H1 (cell line): Measurements from ENCODE around the gene PLIN4. TPM values are rescaled to one million over a fixed set of nuclear protein-coding genes. Genes with fewer than 3 reads are reported as not detected.

Experiments
- CTCF ChIA-PET: fragments of 300-600 bp; sonication (Branson Sonifier 250); formaldehyde crosslinking; loops from one replicate; lab custom pipeline; 2021; ENCODE audit not compliant: partially characterized antibody; lab: Charles Lee
- POLR2A ChIA-PET: fragments of 300-600 bp; sonication (Branson Sonifier 250); formaldehyde crosslinking; loops from one replicate; lab custom pipeline; 2021; ENCODE audit warnings: inconsistent platforms; ENCODE audit not compliant: partially characterized antibody; lab: Charles Lee
- DNase-seq, 2 experiments: peaks; one replicate each; pipeline versions ENCODE4 v3.0.0 to v3.0.0-alpha.2; 2010 to 2022; ENCODE audit warnings: low spot score in 2 of 2, low read depth in 1 of 2, mixed read lengths in 1 of 2
- FAIRE-seq: peaks from 2 replicates; lab custom pipeline; 2011; peaks lifted over from hg19 to GRCh38; lab: Jason Lieb, UNC
- H2AFZ ChIP-seq: 2 replicates; pipeline ENCODE4 v1.8.1; 2012; ENCODE audit warnings: low read length, inconsistent platforms
- H2AK5ac ChIP-seq: 2 replicates; pipeline ENCODE4 v1.6.1; 2013; ENCODE audit warnings: low read depth, low read length
- H2BK120ac ChIP-seq: replicated peaks from 2 replicates; pipeline ENCODE3; 2013; ENCODE audit warnings: low read depth, low read length, inconsistent platforms
- H2BK12ac ChIP-seq: 2 replicates; pipeline ENCODE4 v1.6.1; 2013; ENCODE audit warnings: low read depth, low read length
- H2BK15ac ChIP-seq: 2 replicates; pipeline ENCODE4 v1.6.1; 2013; ENCODE audit warnings: low read length
- H2BK20ac ChIP-seq: 2 replicates; pipeline ENCODE4 v1.6.1; 2013; ENCODE audit warnings: low read length
- H2BK5ac ChIP-seq: 2 replicates; pipeline ENCODE4 v1.6.1; 2013; ENCODE audit warnings: low read depth, low read length
- H3K14ac ChIP-seq: 2 replicates; pipeline ENCODE4 v1.6.1; 2013; ENCODE audit warnings: inconsistent platforms; ENCODE audit not compliant: insufficient read length
- H3K18ac ChIP-seq: 2 replicates; pipeline ENCODE4 v1.6.1; 2013; ENCODE audit warnings: low read length; ENCODE audit errors: extremely low read depth
- H3K23ac ChIP-seq: 2 replicates; pipeline ENCODE4 v1.6.1; 2013; ENCODE audit warnings: inconsistent platforms; ENCODE audit not compliant: insufficient read length
- H3K23me2 ChIP-seq: 2 replicates; pipeline ENCODE4 v1.6.1; 2013; ENCODE audit warnings: low read depth, low read length
- H3K27ac ChIP-seq: 2 replicates; pipeline ENCODE4 v1.6.1; 2011; ENCODE audit warnings: low read depth, low read length, inconsistent platforms
- H3K27me3 ChIP-seq, 4 experiments: replicated peaks in 1 of 4; 1 replicate in 1 of 4; 2 replicates in 3 of 4; pipeline versions ENCODE4 v1.6.1 to v1.8.1; 2011 to 2013; ENCODE audit warnings: low read length in 3 of 4, mild to moderate bottlenecking in 3 of 4, inconsistent platforms in 2 of 4, mixed read lengths in 2 of 4, moderate library complexity in 1 of 4; ENCODE audit not compliant: control insufficient read depth in 3 of 4, insufficient read depth in 3 of 4; ENCODE audit errors: extremely low read depth in 1 of 4
- H3K36me3 ChIP-seq, 4 experiments: 2 replicates each; pipeline versions ENCODE4 v1.6.1 to v1.8.1; 2011 to 2013; ENCODE audit warnings: mild to moderate bottlenecking in 4 of 4, low read length in 3 of 4, moderate library complexity in 2 of 4, control low read depth in 1 of 4, inconsistent platforms in 1 of 4; ENCODE audit not compliant: insufficient read depth in 4 of 4, control insufficient read depth in 2 of 4
- H3K4ac ChIP-seq: replicated peaks from 2 replicates; pipeline ENCODE3; 2013; ENCODE audit warnings: low read length, low read depth, mixed read lengths, inconsistent platforms; ENCODE audit not compliant: insufficient read length
- H3K4me1 ChIP-seq, 4 experiments: replicated peaks in 1 of 4; 1 replicate in 1 of 4; 2 replicates in 3 of 4; pipeline versions ENCODE4 v1.6.1 to v1.8.1; 2011 to 2013; ENCODE audit warnings: low read length in 3 of 4, inconsistent platforms in 2 of 4, mixed read lengths in 1 of 4; ENCODE audit not compliant: insufficient read depth in 4 of 4, control insufficient read depth in 3 of 4
- H3K4me2 ChIP-seq, 2 experiments: 2 replicates each; pipeline versions ENCODE4 v1.6.1 to v1.8.1; 2011 to 2013; ENCODE audit warnings: low read depth in 2 of 2, low read length in 2 of 2, control low read depth in 1 of 2, inconsistent platforms in 1 of 2, mild to moderate bottlenecking in 1 of 2; ENCODE audit not compliant: insufficient read depth in 1 of 2
- H3K4me3 ChIP-seq, 4 experiments: fragments of 200-600, 300-600 bp in 1 of 4; sonication (generic), shearing (Covaris generic), sonication (Bioruptor Twin) in 1 of 4; 2 replicates each; pipeline versions ENCODE4 v1.5.1 to v1.8.1; 2011 to 2016; ENCODE audit warnings: low read length in 4 of 4, low read depth in 3 of 4, control low read depth in 2 of 4, inconsistent platforms in 2 of 4, mild to moderate bottlenecking in 2 of 4, mixed read lengths in 1 of 4, moderate library complexity in 1 of 4; ENCODE audit not compliant: insufficient read depth in 2 of 4; ENCODE audit errors: extremely low read depth in 1 of 4
- H3K56ac ChIP-seq: replicated peaks from 2 replicates; pipeline ENCODE3; 2013; ENCODE audit warnings: low read depth, mild to moderate bottlenecking, mixed read lengths, low read length, inconsistent platforms; ENCODE audit not compliant: insufficient read length
- H3K79me1 ChIP-seq: 2 replicates; pipeline ENCODE4 v1.6.1; 2013; ENCODE audit warnings: low read depth, low read length, control low read depth
- H3K79me2 ChIP-seq, 2 experiments: 2 replicates each; pipeline versions ENCODE4 v1.6.1 to v1.8.1; 2012 to 2013; ENCODE audit warnings: low read length in 2 of 2, mild to moderate bottlenecking in 2 of 2, inconsistent platforms in 1 of 2; ENCODE audit not compliant: insufficient read depth in 2 of 2, control insufficient read depth in 1 of 2
- H3K9ac ChIP-seq, 4 experiments: replicated peaks in 1 of 4; 1 replicate in 1 of 4; 2 replicates in 3 of 4; pipeline versions ENCODE4 v1.6.1 to v1.8.1; 2011 to 2013; ENCODE audit warnings: low read depth in 3 of 4, low read length in 3 of 4, control low read depth in 2 of 4, mild to moderate bottlenecking in 2 of 4, moderate library complexity in 2 of 4, inconsistent platforms in 1 of 4; ENCODE audit errors: extremely low read depth in 1 of 4
- H3K9me3 ChIP-seq, 2 experiments: 2 replicates each; pipeline versions ENCODE4 v1.6.1 to v1.8.1; 2012 to 2013; ENCODE audit warnings: mild to moderate bottlenecking in 2 of 2, moderate library complexity in 2 of 2, control low read depth in 1 of 2, inconsistent platforms in 1 of 2, low read depth in 1 of 2, low read length in 1 of 2, mixed read lengths in 1 of 2; ENCODE audit not compliant: insufficient read depth in 2 of 2
- H4K20me1 ChIP-seq, 2 experiments: replicated peaks in 1 of 2; 2 replicates each; pipeline versions ENCODE3 to v1.8.1; 2011 to 2013; ENCODE audit warnings: inconsistent platforms in 2 of 2, low read length in 2 of 2, mild to moderate bottlenecking in 1 of 2; ENCODE audit not compliant: insufficient read depth in 2 of 2, control insufficient read depth in 1 of 2
- H4K5ac ChIP-seq: 2 replicates; pipeline ENCODE4 v1.6.1; 2013; ENCODE audit warnings: low read length, low read depth, mixed read lengths, inconsistent platforms; ENCODE audit not compliant: insufficient read length
- H4K8ac ChIP-seq: 2 replicates; pipeline ENCODE4 v1.8.0; 2013; ENCODE audit warnings: mild to moderate bottlenecking, moderate library complexity, low read length, inconsistent platforms; ENCODE audit not compliant: insufficient read depth; ENCODE audit errors: extremely low read depth
- H4K91ac ChIP-seq: replicated peaks from 2 replicates; pipeline ENCODE3; 2013; ENCODE audit warnings: low read length, mixed read lengths, inconsistent platforms; ENCODE audit not compliant: insufficient read length
- ATF2 ChIP-seq: IDR thresholded peaks from 2 replicates; pipeline ENCODE4 v1.6.1; 2012; ENCODE audit warnings: low read length, inconsistent platforms
- BRCA1 ChIP-seq: IDR thresholded peaks from 2 replicates; pipeline ENCODE4 v1.6.1; 2012; ENCODE audit warnings: low read depth, low read length, improper control_type of control experiment
- CEBPB ChIP-seq: IDR thresholded peaks from 2 replicates; pipeline ENCODE4 v1.6.1; 2012; ENCODE audit warnings: low read depth, low read length
- EZH2 ChIP-seq: fragments of 200-600 bp; sonication (generic); IDR thresholded peaks from 2 replicates; pipeline ENCODE4 v1.7.1; 2012; ENCODE audit warnings: low read depth, mild to moderate bottlenecking, moderate library complexity, low read length, inconsistent platforms; ENCODE audit not compliant: severe bottlenecking
- HDAC2 ChIP-seq, 2 experiments: fragments of 300-600 bp in 1 of 2; sonication (generic) in 1 of 2; IDR thresholded peaks; 2 replicates each; pipeline ENCODE4 v1.6.1; 2011 to 2012; ENCODE audit warnings: low read depth in 2 of 2, low read length in 2 of 2, mild to moderate bottlenecking in 2 of 2, moderate library complexity in 2 of 2, borderline replicate concordance in 1 of 2, inconsistent platforms in 1 of 2
- JUND ChIP-seq: IDR thresholded peaks from 2 replicates; pipeline ENCODE4 v1.6.1; 2011; ENCODE audit warnings: mild to moderate bottlenecking, improper control_type of control experiment, low read length
- POU5F1 ChIP-seq: IDR thresholded peaks from 2 replicates; pipeline ENCODE4 v1.6.1; 2011; ENCODE audit warnings: low read depth, mild to moderate bottlenecking, low read length, moderate library complexity
- RXRA ChIP-seq: IDR thresholded peaks from 2 replicates; pipeline ENCODE4 v1.6.1; 2011; ENCODE audit warnings: low read depth, mild to moderate bottlenecking, low read length, moderate library complexity; ENCODE audit not compliant: insufficient read depth
- SIN3A ChIP-seq, 2 experiments: IDR thresholded peaks in 1 of 2; conservative IDR thresholded peaks in 1 of 2; 2 replicates each; pipeline ENCODE4 v1.6.1; 2011 to 2012; ENCODE audit warnings: low read length in 2 of 2, improper control_type of control experiment in 1 of 2, low read depth in 1 of 2, mild to moderate bottlenecking in 1 of 2
- TCF12 ChIP-seq: IDR thresholded peaks from 2 replicates; pipeline ENCODE4 v1.6.1; 2011; ENCODE audit warnings: low read depth, mild to moderate bottlenecking, low read length
- WGBS, 2 experiments: shearing (Covaris generic) in 1 of 2; methylation state at CpG; one replicate each; pipeline versions ENCODE4 v1.1.6 to v1.1.7; 2013 to 2015; ENCODE audit warnings: low lambda C conversion rate in 2 of 2, mixed read lengths in 2 of 2, inconsistent platforms in 1 of 2, low coverage in 1 of 2, missing lambda C conversion rate in 1 of 2; ENCODE audit not compliant: insufficient replicate concordance in 2 of 2, insufficient coverage in 1 of 2, insufficient read length in 1 of 2; ENCODE audit errors: extremely low coverage in 1 of 2, missing lambda C conversion rate in 1 of 2; 5-methylcytosine and 5-hydroxymethylcytosine counted together
- polyA plus RNA-seq, 7 experiments: library from polyadenylated mRNA; depleted of rRNA in 3 of 7; stranded (reverse) in 5 of 7; unstranded in 2 of 7; fragments of >200 nt in 5 of 7; fragments of 200-250 nt in 2 of 7; gene quantifications; 1 replicate in 5 of 7; 2 replicates in 1 of 7; 4 replicates in 1 of 7; pipeline versions ENCODE4 v1.2.1 to v1.2.3, GENCODE V29; 2011 to 2013; ENCODE audit warnings: missing spikeins in 2 of 7, mixed read lengths in 2 of 7
- total RNA-seq: library from RNA; stranded (reverse); fragmentation: NEBNext Ultra II Directional; extraction: Animal tissue kit (Norgen Biotek cat#: 25700); gene quantifications from 2 replicates; pipeline ENCODE4 v1.2.1, GENCODE V29; 2021

The PLIN4 gene
- total and polyA plus RNA-seq, 2 of the 8 experiments (the other 6 are each of a cell fraction or from before 2014, with no cell fraction given), result 0.35 to 0.45 TPM

DNA sequence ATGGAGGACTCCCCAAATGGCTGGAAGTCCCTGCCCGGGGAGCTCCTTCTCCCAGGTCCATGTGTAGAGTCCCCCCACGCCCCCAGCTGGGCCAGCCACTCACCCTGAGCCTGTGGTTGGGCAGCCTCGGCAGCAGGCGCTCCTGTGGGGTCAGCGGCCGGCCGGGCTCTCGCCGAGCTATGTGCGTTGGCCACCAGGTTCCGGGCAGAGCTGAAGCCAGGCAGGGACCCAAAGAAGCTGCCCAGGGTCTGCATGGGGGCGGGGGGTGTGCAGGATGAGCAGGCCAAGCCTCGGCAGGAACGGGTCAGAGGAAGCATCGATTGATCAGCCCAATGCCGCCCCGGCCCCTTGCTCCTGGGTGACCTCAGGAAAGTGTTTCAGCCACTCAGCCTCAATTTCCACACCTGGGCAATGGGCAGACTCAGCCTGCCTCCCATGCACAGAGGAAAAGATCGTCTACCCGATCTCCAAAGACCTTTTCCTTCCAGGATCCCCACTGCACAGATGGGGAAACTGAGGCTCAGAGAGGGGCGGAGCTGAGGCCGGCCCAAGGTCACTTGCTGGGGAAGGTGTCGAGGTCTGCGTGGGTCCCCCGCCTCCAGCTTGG is 732 bp downstream of the PLIN4 start:
- no peaks in the 10 kb centered on the region for H4K20me1 ChIP-seq
- no peak overlapping the region for H3K27ac ChIP-seq
- H2AK5ac ChIP-seq, result no peak overlapping the region
- no peak overlapping the region for H3K18ac ChIP-seq
- peaks cover 2 to 35% (median 25%) of the 10 kb centered on the region in 4 experiments; a peak in 6 of 7 replicates for H3K27me3 ChIP-seq
- no peak overlapping the region for H4K8ac ChIP-seq
- H3K23me2 ChIP-seq, result no peaks in the 10 kb centered on the region
- H3K9me3 ChIP-seq, result no peaks in the 10 kb centered on the region
- H3K79me2 ChIP-seq, result no peaks in the 10 kb centered on the region
- DNase-seq, result no peak
- H2BK12ac ChIP-seq, result no peak overlapping the region
- no peak overlapping the region for H2BK20ac ChIP-seq
- H3K4me1 ChIP-seq, result peaks cover 0 to 3% (median under 1%) of the 10 kb centered on the region in 4 experiments; a peak in 2 of 7 replicates
- no peak overlapping the region for H2BK15ac ChIP-seq
- no peak overlapping the region for H4K91ac ChIP-seq
- H3K4me2 ChIP-seq, result no peak overlapping the region
- no peak overlapping the region for H3K14ac ChIP-seq
- no peak overlapping the region for H2AFZ ChIP-seq
- no peak overlapping the region for H2BK5ac ChIP-seq
- no peak for FAIRE-seq
- H3K23ac ChIP-seq, result no peak overlapping the region
- H3K4ac ChIP-seq, result no peak overlapping the region
- 89% methylated on average over 19 of the region's 24 CpGs; no CpG with 5 or more reads in 1 of the 2 experiments for WGBS, 2 experiments
- H3K9ac ChIP-seq, result no peak overlapping the region
- no peaks in the 10 kb centered on the region for H3K36me3 ChIP-seq
- POLR2A ChIA-PET, result interaction anchor here (0.6 to 3.9 kb wide), 12 partner anchors 7 to 108 kb away, joined by 3 to 27 read pairs (median 4); partner anchors contain the start of genes LRG1 and PLIN5
- H4K5ac ChIP-seq, result no peak overlapping the region
- no peak overlapping the region for H3K4me3 ChIP-seq
- no peaks in the 10 kb centered on the region for H3K79me1 ChIP-seq
- CTCF ChIA-PET, result interaction anchor here (0.7 to 5.8 kb wide), 10 partner anchors 9 to 118 kb away, joined by 3 to 62 read pairs (median 3); partner anchors contain the start of genes PLIN5 and SEMA6B
- H3K56ac ChIP-seq, result no peak overlapping the region
- H2BK120ac ChIP-seq, result no peak overlapping the region
- TF ChIP-seq HDAC2 (IDR thresholded peaks at IDR 0.05; ENCODE audit: borderline replicate concordance in 1 of 2, low read depth in 2 of 2, low read length in 2 of 2) (no peak), BRCA1 (no peak), ATF2 (no peak), EZH2 (no peak), TCF12 (no peak), JUND (no peak), SIN3A (conservative IDR thresholded peaks at IDR 0.05 in 1 of 2, IDR thresholded peaks at IDR 0.05 in 1 of 2; ENCODE audit: low read depth in 1 of 2, low read length in 2 of 2) (no peak), POU5F1 (no peak), CEBPB (no peak), RXRA (no peak)
